Neuronal stem cell (in vitro differentiated cells): ENCODE results near the gene TSC22D2.

Experiments used
- DNase-seq: peaks from one replicate; pipeline ENCODE4 v3.0.0-alpha.2; 2013; ENCODE audit warnings: low spot score
- H2AFZ ChIP-seq: one replicate; pipeline ENCODE4 v1.6.1; 2013; ENCODE audit warnings: mild to moderate bottlenecking, low read length, inconsistent platforms
- H2AK5ac ChIP-seq: 2 replicates; pipeline ENCODE4 v1.6.1; 2013; ENCODE audit warnings: low read depth, mild to moderate bottlenecking, inconsistent platforms, low read length, moderate library complexity, mixed read lengths
- H2BK120ac ChIP-seq: 2 replicates; pipeline ENCODE4 v1.6.1; 2013; ENCODE audit warnings: low read depth, mild to moderate bottlenecking, inconsistent platforms, low read length, moderate library complexity, mixed read lengths
- H2BK12ac ChIP-seq: one replicate; pipeline ENCODE4 v1.6.1; 2013; ENCODE audit warnings: low read length, inconsistent platforms
- H2BK15ac ChIP-seq: 2 replicates; pipeline ENCODE4 v1.6.1; 2013; ENCODE audit warnings: mild to moderate bottlenecking, low read length, inconsistent platforms, mixed read lengths
- H2BK5ac ChIP-seq: one replicate; pipeline ENCODE4 v1.6.1; 2013; ENCODE audit warnings: inconsistent platforms, mild to moderate bottlenecking, low read length, moderate library complexity
- H3K14ac ChIP-seq: one replicate; pipeline ENCODE4 v1.6.1; 2013; ENCODE audit warnings: low read length, inconsistent platforms
- H3K18ac ChIP-seq: 2 replicates; pipeline ENCODE4 v1.6.1; 2013; ENCODE audit warnings: low read length, inconsistent platforms
- H3K23ac ChIP-seq: 2 replicates; pipeline ENCODE4 v1.6.1; 2013; ENCODE audit warnings: low read depth, mild to moderate bottlenecking, mixed read lengths, low read length, inconsistent platforms; ENCODE audit not compliant: poor library complexity
- H3K27ac ChIP-seq: replicated peaks from 3 replicates; pipeline ENCODE4 v1.5.1; 2013; ENCODE audit warnings: low read length, inconsistent platforms
- H3K27me3 ChIP-seq, 3 experiments: 2 replicates each; pipeline ENCODE4 v1.6.1; 2013; ENCODE audit warnings: low read length in 3 of 3, mild to moderate bottlenecking in 2 of 3, inconsistent platforms in 1 of 3, low read depth in 1 of 3, mixed read lengths in 1 of 3, moderate library complexity in 1 of 3; ENCODE audit not compliant: control insufficient read depth in 3 of 3, insufficient read depth in 3 of 3
- H3K36me3 ChIP-seq, 2 donors: replicated peaks in 1 of 2; 2 replicates each; pipeline ENCODE4 v1.6.1; 2013; ENCODE audit warnings: low read length in 2 of 2; ENCODE audit not compliant: control insufficient read depth in 2 of 2, insufficient read depth in 2 of 2
- H3K4ac ChIP-seq: 2 replicates; pipeline ENCODE4 v1.6.1; 2013; ENCODE audit warnings: inconsistent platforms, mild to moderate bottlenecking, low read length, moderate library complexity
- H3K4me1 ChIP-seq, 2 donors: 1 replicate in 1 of 2; 2 replicates in 1 of 2; pipeline ENCODE4 v1.6.1; 2013; ENCODE audit warnings: low read length in 2 of 2, low read depth in 1 of 2; ENCODE audit not compliant: control insufficient read depth in 2 of 2, insufficient read depth in 1 of 2
- H3K4me2 ChIP-seq: one replicate; pipeline ENCODE4 v1.6.1; 2013; ENCODE audit warnings: mild to moderate bottlenecking, low read length, inconsistent platforms; ENCODE audit not compliant: insufficient read depth, poor library complexity, severe bottlenecking
- H3K4me3 ChIP-seq, 2 donors: 2 replicates each; pipeline ENCODE4 v1.5.1; 2013; ENCODE audit warnings: low read length in 2 of 2, mild to moderate bottlenecking in 2 of 2, inconsistent platforms in 1 of 2, moderate library complexity in 1 of 2
- H3K79me1 ChIP-seq: one replicate; pipeline ENCODE4 v1.6.1; 2013; ENCODE audit warnings: low read depth, mild to moderate bottlenecking, inconsistent platforms, low read length, moderate library complexity
- H3K9ac ChIP-seq: one replicate; pipeline ENCODE4 v1.6.1; 2013; ENCODE audit warnings: mild to moderate bottlenecking, low read depth, low read length, inconsistent platforms; ENCODE audit not compliant: poor library complexity
- H3K9me3 ChIP-seq, 2 donors: replicated peaks in 1 of 2; 2 replicates each; pipeline versions ENCODE3 to v1.6.1; 2013; ENCODE audit warnings: low read length in 2 of 2, mild to moderate bottlenecking in 2 of 2, inconsistent platforms in 1 of 2, low read depth in 1 of 2, mixed read lengths in 1 of 2, moderate library complexity in 1 of 2; ENCODE audit not compliant: control insufficient read depth in 2 of 2, insufficient read depth in 1 of 2
- H4K8ac ChIP-seq: one replicate; pipeline ENCODE4 v1.6.1; 2013; ENCODE audit warnings: low read depth, mild to moderate bottlenecking, inconsistent platforms, low read length, moderate library complexity
- H4K91ac ChIP-seq: one replicate; pipeline ENCODE4 v1.6.1; 2013; ENCODE audit warnings: low read length, low read depth, mild to moderate bottlenecking, inconsistent platforms; ENCODE audit not compliant: poor library complexity
- WGBS, 2 donors: extraction: QIAGEN DNeasy Blood & Tissue Kit; methylation state at CpG; one replicate each; pipeline ENCODE4 v1.1.7; 2013; ENCODE audit warnings: missing lambda C conversion rate in 2 of 2, mixed read lengths in 1 of 2; ENCODE audit not compliant: insufficient read length in 2 of 2, insufficient replicate concordance in 1 of 2; ENCODE audit errors: extremely low coverage in 2 of 2; 5-methylcytosine and 5-hydroxymethylcytosine counted together

Gene TSC22D2

GRCh38 chr3:150370999-150371398 is 37.1 kb upstream of the TSC22D2 start:
- Histone ChIP-seq H2AFZ (no peak overlapping the region), H2BK15ac (no peak overlapping the region), H3K4ac (no peak overlapping the region), H3K4me2 (no peak overlapping the region), H2AK5ac (no peak overlapping the region), H3K18ac (no peak overlapping the region), H4K8ac (no peak overlapping the region), H2BK12ac (no peak overlapping the region), H2BK5ac (no peak overlapping the region), H3K4me1 (peaks cover 4 to 12% of the 10 kb centered on the region in 2 donors), H3K9me3 (no peaks in the 10 kb centered on the region), H4K91ac (no peak overlapping the region), H3K9ac (no peak overlapping the region), H3K27ac (no peak overlapping the region), H3K23ac (no peak overlapping the region), H3K79me1 (no peaks in the 10 kb centered on the region), H3K36me3 (no peaks in the 10 kb centered on the region), H3K4me3 (no peak overlapping the region), H3K14ac (no peak overlapping the region), H3K27me3 (no peaks in the 10 kb centered on the region), H2BK120ac (no peak overlapping the region)
- WGBS, 2 donors = no CpG with 5 or more reads among the region's 1 CpG
- no peak for DNase-seq

- H2BK5ac ChIP-seq = no peak overlapping the region
- H4K91ac ChIP-seq = no peak overlapping the region
- H3K4me3 ChIP-seq = peak overlapping the region in 1 of 2 donors; percentile 4
- H3K4me1 ChIP-seq = peaks cover 6 to 12% of the 10 kb centered on the region in 2 donors
- H3K18ac ChIP-seq = no peak overlapping the region
- H2BK12ac ChIP-seq = no peak overlapping the region
- H2AFZ ChIP-seq = peak overlapping the region; percentile 72
- no CpG with 5 or more reads among the region's 6 CpGs for WGBS, 2 donors
- no peak overlapping the region for H3K23ac ChIP-seq
- H4K8ac ChIP-seq = no peak overlapping the region
- no peaks in the 10 kb centered on the region for H3K9me3 ChIP-seq
- no peak overlapping the region for H2BK120ac ChIP-seq
- no peak overlapping the region for H3K4me2 ChIP-seq
- no peaks in the 10 kb centered on the region for H3K27me3 ChIP-seq
- H3K14ac ChIP-seq = no peak overlapping the region
- no peaks in the 10 kb centered on the region for H3K79me1 ChIP-seq
- no peaks in the 10 kb centered on the region for H3K36me3 ChIP-seq
- H2BK15ac ChIP-seq = no peak overlapping the region
- peak; percentile 12 for DNase-seq
- H2AK5ac ChIP-seq = no peak overlapping the region
- no peak overlapping the region for H3K9ac ChIP-seq
- H3K4ac ChIP-seq = no peak overlapping the region
- peak overlapping the region; percentile 19 for H3K27ac ChIP-seq
These were observed 36.3 kb upstream of the TSC22D2 start for GRCh38 chr3:150371741-150372254.

GRCh38 chr3:150372320-150372719 is 35.8 kb upstream of the TSC22D2 start:
- no peak overlapping the region for H3K9ac ChIP-seq
- H4K8ac ChIP-seq = no peak overlapping the region
- H3K79me1 ChIP-seq = no peaks in the 10 kb centered on the region
- H3K18ac ChIP-seq = no peak overlapping the region
- H2BK12ac ChIP-seq = no peak overlapping the region
- H4K91ac ChIP-seq = no peak overlapping the region
- no peaks in the 10 kb centered on the region for H3K9me3 ChIP-seq
- H3K27me3 ChIP-seq = no peaks in the 10 kb centered on the region
- no peak overlapping the region for H3K4ac ChIP-seq
- no CpG with 5 or more reads among the region's 2 CpGs for WGBS, 2 donors
- H3K14ac ChIP-seq = no peak overlapping the region
- no peaks in the 10 kb centered on the region for H3K36me3 ChIP-seq
- no peak overlapping the region for H2BK15ac ChIP-seq
- no peak overlapping the region for H3K23ac ChIP-seq
- no peak overlapping the region for H2AFZ ChIP-seq
- peaks cover 6 to 12% of the 10 kb centered on the region in 2 donors for H3K4me1 ChIP-seq
- no peak overlapping the region for H2BK5ac ChIP-seq
- no peak overlapping the region for H2AK5ac ChIP-seq
- no peak overlapping the region for H3K27ac ChIP-seq
- no peak for DNase-seq
- no peak overlapping the region for H3K4me2 ChIP-seq
- no peak overlapping the region for H3K4me3 ChIP-seq
- H2BK120ac ChIP-seq = no peak overlapping the region

GRCh38 chr3:150372722-150373121 is 35.4 kb upstream of the TSC22D2 start:
- no peak overlapping the region for H3K4me3 ChIP-seq
- no CpG with 5 or more reads among the region's 1 CpG for WGBS, 2 donors
- no peak overlapping the region for H3K18ac ChIP-seq
- H2BK5ac ChIP-seq = no peak overlapping the region
- no peak overlapping the region for H3K23ac ChIP-seq
- H3K4ac ChIP-seq = no peak overlapping the region
- no peak overlapping the region for H4K8ac ChIP-seq
- H4K91ac ChIP-seq = no peak overlapping the region
- H3K27me3 ChIP-seq = no peaks in the 10 kb centered on the region
- no peak overlapping the region for H3K27ac ChIP-seq
- no peak overlapping the region for H2AK5ac ChIP-seq
- H3K79me1 ChIP-seq = no peaks in the 10 kb centered on the region
- H2BK12ac ChIP-seq = no peak overlapping the region
- no peak overlapping the region for H2BK15ac ChIP-seq
- H3K4me2 ChIP-seq = no peak overlapping the region
- H3K9me3 ChIP-seq = no peaks in the 10 kb centered on the region
- no peak overlapping the region for H2AFZ ChIP-seq
- no peak overlapping the region for H3K9ac ChIP-seq
- H3K36me3 ChIP-seq = no peaks in the 10 kb centered on the region
- peaks cover 6 to 12% of the 10 kb centered on the region in 2 donors for H3K4me1 ChIP-seq
- DNase-seq = no peak
- no peak overlapping the region for H3K14ac ChIP-seq
- H2BK120ac ChIP-seq = no peak overlapping the region
